A673 (cell line): ENCODE data around the gene SFR1. TPM values are rescaled to one million over a fixed set of nuclear protein-coding genes. Genes with fewer than 3 reads are reported as not detected.

ENCODE experiments used
- BruUV-seq: library from RNA; stranded (reverse); fragments of 400-500 nt; replicated peaks from 2 replicates; lab custom pipeline; 2021; lab: Mats Ljungman, UMichigan
- CTCF ChIA-PET: fragments of 300-600 bp; sonication (Branson Sonifier 250); formaldehyde crosslinking; loops from one replicate; lab custom pipeline; 2022; ENCODE audit warnings: antibody characterized with exemption; lab: Charles Lee
- POLR2A ChIA-PET: fragments of 300-600 bp; sonication (Branson Sonifier 250); formaldehyde crosslinking; loops from one replicate; lab custom pipeline; 2022; ENCODE audit warnings: antibody characterized with exemption; ENCODE audit not compliant: low non-redundant PET; lab: Charles Lee
- DNase-seq: peaks from one replicate; pipeline ENCODE4 v3.0.0-alpha.2; 2015; ENCODE audit warnings: low spot score
- H3K27ac ChIP-seq: fragments of 200-600 bp; sonication (generic); 2 replicates; pipeline ENCODE4 v1.5.1; 2016; ENCODE audit warnings: mixed run types, low read depth, mild to moderate bottlenecking, mixed read lengths, antibody characterized with exemption, low read length; ENCODE audit not compliant: poor library complexity, severe bottlenecking
- H3K27me3 ChIP-seq: fragments of 200-600 bp; sonication (generic); replicated peaks from 2 replicates; pipeline ENCODE4 v1.6.1; 2017; ENCODE audit warnings: mixed run types, low read depth, mild to moderate bottlenecking, mixed read lengths, antibody characterized with exemption, low read length; ENCODE audit not compliant: insufficient read depth, poor library complexity
- H3K36me3 ChIP-seq: fragments of 200-600 bp; sonication (generic); 2 replicates; pipeline ENCODE4 v1.6.1; 2016; ENCODE audit warnings: mixed run types, mild to moderate bottlenecking, mixed read lengths, antibody characterized with exemption, low read length; ENCODE audit not compliant: insufficient read depth, poor library complexity, severe bottlenecking
- H3K4me1 ChIP-seq: fragments of 200-600 bp; sonication (generic); 2 replicates; pipeline ENCODE4 v1.6.1; 2017; ENCODE audit warnings: mixed run types, mild to moderate bottlenecking, mixed read lengths, antibody characterized with exemption, low read length; ENCODE audit not compliant: insufficient read depth, poor library complexity, severe bottlenecking
- H3K4me3 ChIP-seq: fragments of 200-600 bp; sonication (generic); 2 replicates; pipeline ENCODE4 v1.5.1; 2016; ENCODE audit warnings: low read depth, mixed run types, mild to moderate bottlenecking, mixed read lengths, low read length; ENCODE audit not compliant: poor library complexity, severe bottlenecking
- H3K9me3 ChIP-seq: fragments of 200-600 bp; sonication (generic); 2 replicates; pipeline ENCODE4 v1.6.1; 2016; ENCODE audit warnings: mixed run types, low read depth, mild to moderate bottlenecking, mixed read lengths, antibody characterized with exemption, low read length; ENCODE audit not compliant: poor library complexity, severe bottlenecking
- EZH2 ChIP-seq: fragments of 200-600 bp; sonication (generic); IDR thresholded peaks from 2 replicates; pipeline ENCODE4 v1.6.1; 2017; ENCODE audit warnings: borderline replicate concordance, low read depth, mild to moderate bottlenecking, mixed read lengths, antibody characterized with exemption, low read length; ENCODE audit not compliant: poor library complexity, severe bottlenecking
- intact Hi-C: fragments of 100-400 bp; cut with micrococcal nuclease; formaldehyde crosslinking; loops from one replicate; pipeline ENCODE4 v1.10.0; 2022; ENCODE audit not compliant: unreplicated experiment
- total RNA-seq: library from RNA; stranded (reverse); gene quantifications from 2 replicates; pipeline ENCODE4 v1.2.3, GENCODE V29; 2021
- TF ChIP-seq, protein P1 (sequence below): fragments of 300-800, 200-600 bp; sonication (generic); conservative IDR thresholded peaks from 2 replicates; pipeline ENCODE4 v1.5.1; 2017; ENCODE audit warnings: low read depth, mild to moderate bottlenecking, antibody characterized with exemption, low read length, moderate library complexity, mixed read lengths

SFR1 gene
- total RNA-seq, 1 experiment from 2014 or later, result 12.6 TPM

DNA sequence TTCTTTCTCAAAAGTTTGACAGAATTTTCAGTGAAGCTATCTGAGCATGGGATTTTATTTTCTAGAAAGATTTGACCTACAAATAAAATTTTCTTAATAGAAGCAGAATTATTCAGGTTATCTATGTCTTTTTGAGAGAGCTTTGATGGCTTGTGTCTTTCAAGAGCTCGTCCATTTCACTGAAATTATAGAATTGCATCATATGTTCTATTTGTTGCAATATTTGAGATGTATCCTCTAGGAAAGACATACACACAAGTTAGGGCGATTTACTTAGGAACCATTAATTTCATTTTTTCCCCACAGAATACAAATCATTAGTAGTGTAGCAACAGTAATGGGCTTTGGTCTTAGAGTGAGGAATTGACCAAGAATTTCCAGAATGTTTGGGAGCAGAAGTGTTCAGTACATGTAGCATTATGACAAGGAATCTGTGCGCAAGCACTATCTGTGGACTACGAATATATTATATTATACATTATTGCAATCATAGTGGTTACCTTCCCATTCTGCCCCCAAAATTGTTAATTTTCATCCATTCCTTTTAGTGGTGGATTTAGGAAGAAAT lies 23.5 kb upstream of the SFR1 start:
- BruUV-seq, result no TSS peak
- ChIA-PET POLR2A (no interaction called here), CTCF (no interaction called here)
- no peak for DNase-seq
- intact Hi-C loops, result no loop called here
- Histone ChIP-seq H3K27ac (no peak overlapping the region), H3K4me1 (no peaks in the 10 kb centered on the region), H3K36me3 (no peaks in the 10 kb centered on the region), H3K4me3 (no peak overlapping the region), H3K9me3 (peaks cover 5% of the 10 kb centered on the region), H3K27me3 (no peaks in the 10 kb centered on the region)
- no peak for TF ChIP-seq EZH2
- TF ChIP-seq, protein P1, sequence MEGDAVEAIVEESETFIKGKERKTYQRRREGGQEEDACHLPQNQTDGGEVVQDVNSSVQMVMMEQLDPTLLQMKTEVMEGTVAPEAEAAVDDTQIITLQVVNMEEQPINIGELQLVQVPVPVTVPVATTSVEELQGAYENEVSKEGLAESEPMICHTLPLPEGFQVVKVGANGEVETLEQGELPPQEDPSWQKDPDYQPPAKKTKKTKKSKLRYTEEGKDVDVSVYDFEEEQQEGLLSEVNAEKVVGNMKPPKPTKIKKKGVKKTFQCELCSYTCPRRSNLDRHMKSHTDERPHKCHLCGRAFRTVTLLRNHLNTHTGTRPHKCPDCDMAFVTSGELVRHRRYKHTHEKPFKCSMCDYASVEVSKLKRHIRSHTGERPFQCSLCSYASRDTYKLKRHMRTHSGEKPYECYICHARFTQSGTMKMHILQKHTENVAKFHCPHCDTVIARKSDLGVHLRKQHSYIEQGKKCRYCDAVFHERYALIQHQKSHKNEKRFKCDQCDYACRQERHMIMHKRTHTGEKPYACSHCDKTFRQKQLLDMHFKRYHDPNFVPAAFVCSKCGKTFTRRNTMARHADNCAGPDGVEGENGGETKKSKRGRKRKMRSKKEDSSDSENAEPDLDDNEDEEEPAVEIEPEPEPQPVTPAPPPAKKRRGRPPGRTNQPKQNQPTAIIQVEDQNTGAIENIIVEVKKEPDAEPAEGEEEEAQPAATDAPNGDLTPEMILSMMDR, result no peak

GRCh38 chr10:104099269-104099668 lies 22.7 kb upstream of the SFR1 start:
- peaks cover 5% of the 10 kb centered on the region for H3K9me3 ChIP-seq
- H3K27me3 ChIP-seq, result no peaks in the 10 kb centered on the region
- no peaks in the 10 kb centered on the region for H3K36me3 ChIP-seq
- H3K27ac ChIP-seq, result no peak overlapping the region
- DNase-seq, result no peak
- H3K4me3 ChIP-seq, result no peak overlapping the region
- TF ChIP-seq, protein P1, result no peak
- TF ChIP-seq EZH2, result no peak
- CTCF ChIA-PET, result no interaction called here
- POLR2A ChIA-PET, result no interaction called here
- intact Hi-C loops, result no loop called here
- no TSS peak for BruUV-seq
- no peaks in the 10 kb centered on the region for H3K4me1 ChIP-seq

DNA sequence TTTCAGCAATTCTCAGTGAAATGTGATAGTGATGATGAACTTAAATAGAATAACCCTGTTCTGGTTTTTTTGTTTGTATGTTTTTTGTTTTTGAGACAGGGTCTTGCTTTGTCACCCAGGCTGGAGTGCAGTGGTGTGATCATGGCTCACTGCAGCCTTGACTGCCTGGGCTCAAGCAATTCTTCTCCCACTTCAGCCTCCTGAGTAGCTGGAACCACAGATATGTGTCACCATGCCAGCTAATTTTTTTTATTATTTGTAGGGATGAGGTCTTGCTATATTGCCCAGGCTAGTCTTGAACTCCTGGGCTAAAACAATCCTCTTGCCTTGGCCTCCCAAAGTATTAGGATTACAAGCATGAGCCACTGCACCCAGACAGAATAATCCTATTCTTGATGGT lies 22.0 kb upstream of the SFR1 start:
- POLR2A ChIA-PET, result no interaction called here
- intact Hi-C loops, result no loop called here

More for the DNA sequence above, 22.0 kb upstream of the SFR1 start:
- Histone ChIP-seq H3K4me1 (no peaks in the 10 kb centered on the region), H3K9me3 (peaks cover 5% of the 10 kb centered on the region), H3K4me3 (no peak overlapping the region), H3K27me3 (no peaks in the 10 kb centered on the region), H3K36me3 (no peaks in the 10 kb centered on the region), H3K27ac (no peak overlapping the region)
- CTCF ChIA-PET, result no interaction called here
- DNase-seq, result no peak
- BruUV-seq, result no TSS peak
- TF ChIP-seq EZH2, result no peak
- TF ChIP-seq, protein P1, result no peak
